ENCODE measurements around the gene LCP1. TPM values are rescaled to one million over a fixed set of nuclear protein-coding genes. Genes with fewer than 3 reads are reported as not detected.

Gene LCP1
- total RNA-seq, 8 experiments from 2014 or later: 0.27 to 0.64 (median 0.35) TPM; not detected in 1

DNA sequence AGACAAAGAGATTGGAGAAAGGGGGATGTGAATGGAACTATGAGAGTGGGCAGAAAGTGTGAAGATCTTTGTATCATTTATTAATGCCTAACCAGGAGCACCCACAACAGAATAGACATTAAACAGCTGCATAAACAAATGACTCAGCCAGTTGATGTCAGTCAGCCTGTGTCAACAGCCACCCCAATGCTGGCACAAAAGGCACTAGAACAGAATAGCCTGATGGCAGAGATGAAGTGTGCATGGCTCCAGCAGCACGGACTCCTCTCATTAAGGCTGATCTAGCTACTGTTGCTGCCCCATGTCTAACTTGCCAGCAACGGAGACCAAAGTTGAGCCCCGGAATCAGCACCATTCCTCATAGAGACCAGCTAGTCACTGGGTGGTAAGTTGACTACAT, 85.0 kb downstream of the LCP1 start:
- ATAC-seq (replicated peaks in 6 of 8): peak in 2 of 8 experiments; percentile 44 to 88
- Histone ChIP-seq H3K27ac (no peak overlapping the region), H3K4me3 (no peak overlapping the region), H3K4me1 (replicated peaks in 1 of 2) (peaks cover 0 to under 1% of the 10 kb centered on the region in 2 donors)
- in situ Hi-C loops (cut with MboI; ENCODE audit: low pct_unique_long_range_greater_than_20kb in 2 of 9, low sequenced_read_pairs in 9 of 9, unreplicated experiment in 9 of 9): no loop called here
- WGBS, 10 experiments: 58 to 100% (median 70%) methylated on average over 2 to 3 of the region's 3 CpGs; no CpG with 5 or more reads in 5 of the 10 experiments

DNA sequence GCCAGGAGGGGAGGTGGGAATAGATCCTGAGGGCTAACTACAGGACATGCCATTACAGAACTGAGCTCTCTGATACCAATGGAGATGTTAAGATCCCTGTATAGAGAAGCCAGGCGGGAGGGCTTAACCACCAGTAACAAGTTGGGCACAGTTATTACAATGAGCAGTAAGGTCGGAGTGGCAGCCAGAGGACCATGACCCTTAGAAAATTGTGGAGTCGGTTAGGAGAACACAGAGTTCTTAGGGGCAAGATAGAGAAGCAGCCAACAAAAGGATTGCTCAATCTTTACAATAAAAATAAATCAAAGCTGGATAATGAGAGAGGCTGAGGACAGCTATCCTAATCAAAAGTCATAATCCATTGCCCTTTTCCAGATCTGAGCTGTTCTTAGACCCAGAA, 87.5 kb downstream of the LCP1 start:
- Histone ChIP-seq H3K27ac (no peak overlapping the region), H3K4me3 (no peak overlapping the region), H3K4me1 (replicated peaks in 1 of 2) (no peaks in the 10 kb centered on the region)
- 7 to 100% (median 80%) methylated on average over 1 to 3 of the region's 3 CpGs; no CpG with 5 or more reads in 1 of the 10 experiments for WGBS, 10 experiments
- in situ Hi-C loops (cut with MboI; ENCODE audit: low pct_unique_long_range_greater_than_20kb in 2 of 9, low sequenced_read_pairs in 9 of 9, unreplicated experiment in 9 of 9): no loop called here
- ATAC-seq (replicated peaks in 6 of 8): no peak

DNA sequence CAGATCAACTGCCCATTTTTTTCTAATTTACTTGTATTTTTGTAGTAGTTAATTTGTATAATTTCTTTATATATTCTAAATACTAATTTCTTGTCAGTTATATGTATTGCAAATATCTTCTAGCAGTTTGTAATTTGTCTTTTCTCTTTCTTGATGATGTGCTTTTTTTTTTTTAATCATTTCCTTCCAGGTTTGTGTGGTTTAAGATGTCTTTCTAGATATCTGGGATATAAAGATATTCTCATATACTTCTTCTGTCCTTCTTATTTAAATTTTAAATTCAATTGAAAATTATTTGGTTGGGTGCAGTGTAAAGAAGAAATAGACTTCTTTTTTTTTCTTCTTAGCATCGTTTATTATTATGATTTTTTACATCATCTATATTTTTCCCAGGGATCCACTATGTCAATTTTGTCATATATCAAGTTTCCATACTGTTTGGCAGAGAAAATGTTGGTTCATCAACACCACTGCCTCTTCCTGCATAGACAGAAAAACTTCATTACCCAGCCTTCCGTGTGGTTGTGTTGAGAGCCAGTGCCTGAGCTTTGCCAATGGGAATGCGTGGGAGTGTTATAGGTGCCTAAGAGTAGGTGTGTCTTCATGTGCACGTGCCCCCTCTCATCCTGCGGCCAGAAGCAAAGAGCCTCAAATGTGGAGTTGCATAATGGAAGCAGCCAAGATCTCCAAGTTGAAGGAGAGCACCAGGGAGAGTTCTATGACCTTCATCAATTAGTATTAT, 93.0 kb downstream of the LCP1 start:
- Histone ChIP-seq H3K4me3 (no peak overlapping the region), H3K4me1 (replicated peaks in 1 of 2) (no peaks in the 10 kb centered on the region), H3K27ac (no peak overlapping the region)
- in situ Hi-C loops (cut with MboI; ENCODE audit: low pct_unique_long_range_greater_than_20kb in 2 of 9, low sequenced_read_pairs in 9 of 9, unreplicated experiment in 9 of 9): no loop called here
- no peak for ATAC-seq (replicated peaks in 6 of 8)
- WGBS, 10 experiments: 0 to 94% (median 74%) methylated on average over 1 to 5 of the region's 5 CpGs

DNA sequence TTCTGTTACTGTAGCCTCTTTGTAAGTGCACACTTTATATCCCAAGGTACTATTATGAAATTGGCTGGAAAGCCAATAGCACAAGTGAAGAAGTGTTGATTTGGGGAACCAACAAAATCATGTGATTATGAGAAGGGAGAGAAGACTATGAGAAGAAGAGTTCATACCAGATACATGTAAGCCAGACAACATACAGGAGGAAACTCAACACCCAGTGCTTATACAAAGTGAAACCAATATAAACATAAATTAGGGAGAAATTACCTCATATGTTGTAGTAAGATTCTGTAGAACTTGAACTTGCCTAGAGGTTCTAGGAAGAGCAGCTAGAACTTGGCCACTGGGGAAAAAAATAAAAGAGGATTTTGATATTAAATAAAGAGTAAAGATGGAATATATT, 94.5 kb downstream of the LCP1 start:
- no peak overlapping the region for H3K4me3 ChIP-seq
- in situ Hi-C loops (cut with MboI; ENCODE audit: low pct_unique_long_range_greater_than_20kb in 2 of 9, low sequenced_read_pairs in 9 of 9, unreplicated experiment in 9 of 9): no loop called here
- no peak for ATAC-seq (replicated peaks in 6 of 8)
- no peaks in the 10 kb centered on the region for H3K4me1 ChIP-seq (replicated peaks in 1 of 2)
- H3K27ac ChIP-seq: no peak overlapping the region

DNA sequence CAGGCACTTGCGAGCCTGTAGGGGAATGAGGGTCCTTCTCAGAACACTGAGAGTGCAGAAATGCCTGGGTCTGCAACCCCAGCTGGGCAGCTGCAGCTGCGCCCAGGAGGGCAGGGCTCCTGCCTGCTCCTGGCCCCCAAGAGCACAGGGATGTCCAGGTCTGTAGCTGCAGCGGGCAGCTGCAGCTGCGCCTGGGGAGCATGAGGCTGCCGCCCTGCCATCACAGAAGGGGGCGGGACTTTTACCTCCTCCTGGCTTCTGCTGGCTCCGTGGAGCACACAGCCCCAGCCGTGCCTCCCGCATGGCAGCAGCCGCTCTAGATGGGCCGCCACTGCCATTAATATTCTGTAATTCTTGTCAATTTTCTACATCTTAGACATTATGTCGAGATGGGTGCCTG, 95.0 kb downstream of the LCP1 start:
- H3K27ac ChIP-seq: no peak overlapping the region
- in situ Hi-C loops (cut with MboI; ENCODE audit: low pct_unique_long_range_greater_than_20kb in 2 of 9, low sequenced_read_pairs in 9 of 9, unreplicated experiment in 9 of 9): no loop called here

DNA sequence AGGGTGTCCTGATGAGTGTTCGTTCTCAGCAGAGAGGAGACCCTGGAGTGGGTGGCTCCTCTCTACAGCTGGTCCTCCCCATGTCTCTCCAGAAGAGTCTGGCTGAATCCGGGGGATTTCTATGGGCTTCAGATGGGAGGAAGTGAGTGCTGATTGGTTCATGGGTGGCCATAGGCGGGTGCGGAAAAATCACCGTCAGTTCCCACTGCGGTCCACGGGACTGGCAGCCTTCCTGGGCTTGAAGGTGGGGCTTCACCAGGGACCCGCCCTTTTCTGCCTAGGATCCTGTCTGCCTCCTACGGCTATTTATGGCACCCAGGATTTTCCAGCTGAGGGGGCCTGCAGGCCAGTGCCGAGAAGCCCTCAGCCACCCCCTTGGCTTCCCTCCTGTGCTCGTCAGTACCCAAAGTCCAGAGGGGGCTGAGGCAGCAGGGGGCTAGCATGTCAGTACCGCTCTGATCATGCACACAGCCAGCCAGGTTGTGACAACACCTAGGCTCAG, 95.5 kb downstream of the LCP1 start:
- WGBS, 10 experiments: 0 to 100% (median 70%) methylated on average over 1 to 7 of the region's 12 CpGs; no CpG with 5 or more reads in 4 of the 10 experiments
- H3K4me1 ChIP-seq (replicated peaks in 1 of 2): no peaks in the 10 kb centered on the region
- H3K4me3 ChIP-seq: no peak overlapping the region
- no peak overlapping the region for H3K27ac ChIP-seq
- no peak for ATAC-seq (replicated peaks in 6 of 8)
- in situ Hi-C loops (cut with MboI; ENCODE audit: low pct_unique_long_range_greater_than_20kb in 2 of 9, low sequenced_read_pairs in 9 of 9, unreplicated experiment in 9 of 9): no loop called here

More for the DNA sequence above, 95.0 kb downstream of the LCP1 start:
- no peak overlapping the region for H3K4me3 ChIP-seq
- 20 to 100% (median 93%) methylated on average over 1 to 5 of the region's 12 CpGs; no CpG with 5 or more reads in 3 of the 10 experiments for WGBS, 10 experiments
- H3K4me1 ChIP-seq (replicated peaks in 1 of 2): no peaks in the 10 kb centered on the region
- no peak for ATAC-seq (replicated peaks in 6 of 8)

DNA sequence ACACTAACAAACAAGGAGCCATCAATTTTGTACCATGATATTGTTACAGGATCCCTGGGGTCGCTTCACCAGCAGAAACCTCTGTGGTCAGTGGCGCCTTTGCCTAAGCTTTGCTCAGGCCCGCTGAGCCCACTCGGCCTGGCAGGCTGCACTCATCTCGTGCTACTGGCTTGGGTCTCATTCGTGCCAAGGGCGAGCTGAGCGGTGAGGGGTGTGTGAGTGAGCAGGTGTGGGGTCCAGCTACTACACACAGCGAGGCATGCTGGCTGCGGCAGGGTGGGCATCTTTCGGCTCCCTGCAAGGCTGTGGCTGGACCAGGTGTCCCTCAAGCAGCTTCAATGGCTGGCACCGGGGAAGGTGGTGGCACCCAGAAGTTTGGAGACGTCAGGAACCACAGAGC, 96.2 kb downstream of the LCP1 start:
- in situ Hi-C loops (cut with MboI; ENCODE audit: low pct_unique_long_range_greater_than_20kb in 2 of 9, low sequenced_read_pairs in 9 of 9, unreplicated experiment in 9 of 9): no loop called here
- no peak for ATAC-seq (replicated peaks in 6 of 8)
- 40 to 99% (median 81%) methylated on average over 1 to 10 of the region's 13 CpGs; no CpG with 5 or more reads in 5 of the 10 experiments for WGBS, 10 experiments
- Histone ChIP-seq H3K4me1 (replicated peaks in 1 of 2) (no peaks in the 10 kb centered on the region), H3K27ac (no peak overlapping the region), H3K4me3 (no peak overlapping the region)

DNA sequence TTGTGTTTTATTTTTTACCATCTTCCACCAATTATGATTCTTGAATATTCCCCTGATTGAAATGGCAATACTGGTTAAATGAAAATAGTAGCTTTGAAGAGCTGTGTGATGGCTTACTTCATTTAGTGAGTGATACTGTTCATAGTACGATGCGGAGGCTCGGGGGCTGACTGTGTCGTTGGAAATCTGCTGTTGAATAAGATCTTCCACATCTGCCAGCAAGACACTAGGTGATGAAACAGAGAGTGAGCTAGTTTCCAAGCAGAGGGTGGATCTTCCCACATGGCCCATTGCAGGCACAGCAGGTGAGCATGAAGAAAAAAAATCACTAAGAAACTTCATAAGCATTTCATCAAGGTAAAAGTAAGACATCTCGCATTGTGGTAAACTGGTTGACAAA, 99.7 kb downstream of the LCP1 start:
- 18 to 100% (median 88%) methylated on average over 3 to 5 of the region's 5 CpGs; no CpG with 5 or more reads in 1 of the 10 experiments for WGBS, 10 experiments
- ATAC-seq (replicated peaks in 6 of 8): no peak
- H3K4me1 ChIP-seq (replicated peaks in 1 of 2): no peaks in the 10 kb centered on the region
- in situ Hi-C loops (cut with MboI; ENCODE audit: low pct_unique_long_range_greater_than_20kb in 2 of 9, low sequenced_read_pairs in 9 of 9, unreplicated experiment in 9 of 9): no loop called here
- no peak overlapping the region for H3K4me3 ChIP-seq
- H3K27ac ChIP-seq: no peak overlapping the region

DNA sequence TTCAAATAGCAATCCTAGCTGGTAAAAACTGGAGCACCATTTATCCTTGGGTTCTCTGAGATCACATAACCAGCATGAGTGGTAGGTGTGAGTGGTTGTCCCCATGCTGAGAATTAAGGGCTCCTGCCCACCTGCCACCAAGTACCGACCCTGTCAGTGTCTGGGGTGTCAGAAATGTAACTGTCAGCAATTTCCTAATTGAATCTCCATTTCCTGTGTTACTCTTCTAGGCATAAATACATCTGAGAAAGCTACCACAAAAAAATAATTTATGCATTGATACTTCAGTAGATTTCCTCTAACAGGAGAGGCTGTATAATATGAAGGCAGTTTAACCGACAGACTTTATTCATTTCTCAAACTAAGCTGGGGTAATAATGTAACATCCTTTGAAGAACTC, 102.2 kb downstream of the LCP1 start:
- H3K4me3 ChIP-seq: no peak overlapping the region
- no peaks in the 10 kb centered on the region for H3K4me1 ChIP-seq (replicated peaks in 1 of 2)
- ATAC-seq (replicated peaks in 6 of 8): no peak
- no peak overlapping the region for H3K27ac ChIP-seq
- 60 to 100% (median 90%) methylated on average over 1 to 2 of the region's 2 CpGs; no CpG with 5 or more reads in 2 of the 10 experiments for WGBS, 10 experiments
- in situ Hi-C loops (cut with MboI; ENCODE audit: low pct_unique_long_range_greater_than_20kb in 2 of 9, low sequenced_read_pairs in 9 of 9, unreplicated experiment in 9 of 9): no loop called here

DNA sequence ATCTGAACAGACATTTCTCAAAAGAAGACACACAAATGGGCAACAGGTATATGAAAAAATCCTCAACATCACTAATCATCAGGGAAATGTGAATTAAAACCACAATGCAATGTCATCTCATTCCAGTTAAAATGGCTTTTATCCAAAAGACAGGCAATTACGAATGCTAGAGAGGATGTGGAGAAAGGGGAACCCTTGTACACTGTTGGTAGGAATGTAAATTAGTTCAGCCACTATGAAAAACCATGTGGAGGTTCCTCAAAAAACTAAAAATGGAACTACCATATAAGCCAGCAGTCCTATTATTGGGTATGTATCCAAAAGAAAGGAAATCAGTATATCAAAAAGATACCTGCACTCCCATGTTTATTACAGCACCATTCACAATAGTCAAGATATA, 104.7 kb downstream of the LCP1 start:
- no peak for ATAC-seq (replicated peaks in 6 of 8)
- no peaks in the 10 kb centered on the region for H3K4me1 ChIP-seq (replicated peaks in 1 of 2)

DNA sequence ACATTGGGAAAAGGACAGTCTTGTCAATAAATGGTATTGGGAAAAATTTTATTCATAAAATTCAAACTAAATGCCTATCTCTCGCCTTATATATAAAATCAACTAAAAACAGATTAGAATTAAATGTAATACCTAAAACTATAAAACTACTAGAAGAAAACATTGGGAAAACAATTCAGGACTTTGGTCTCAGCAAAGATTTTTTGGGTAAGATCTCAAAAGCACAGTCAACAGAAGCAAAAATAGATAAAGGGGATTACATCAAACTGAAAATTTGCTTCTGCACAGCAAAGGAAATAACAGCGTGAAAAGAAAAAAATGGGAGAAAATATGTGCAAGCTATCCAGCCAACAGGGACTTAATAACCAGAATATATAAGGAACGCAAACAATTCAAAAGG, 105.2 kb downstream of the LCP1 start:
- Histone ChIP-seq H3K4me3 (no peak overlapping the region), H3K27ac (no peak overlapping the region), H3K4me1 (replicated peaks in 1 of 2) (no peaks in the 10 kb centered on the region)
- ATAC-seq (replicated peaks in 6 of 8): no peak
- 32 to 83% (median 62%) methylated on average over 2 to 3 of the region's 3 CpGs for WGBS, 10 experiments
- in situ Hi-C loops (cut with MboI; ENCODE audit: low pct_unique_long_range_greater_than_20kb in 2 of 9, low sequenced_read_pairs in 9 of 9, unreplicated experiment in 9 of 9): no loop called here

More for the DNA sequence above, 104.7 kb downstream of the LCP1 start:
- Histone ChIP-seq H3K4me3 (no peak overlapping the region), H3K27ac (no peak overlapping the region)
- in situ Hi-C loops (cut with MboI; ENCODE audit: low pct_unique_long_range_greater_than_20kb in 2 of 9, low sequenced_read_pairs in 9 of 9, unreplicated experiment in 9 of 9): no loop called here
- WGBS, 10 experiments: 25 to 100% (median 86%) methylated on average over 1 of the region's 1 CpG; no CpG with 5 or more reads in 1 of the 10 experiments
